Raji (cell line): Measurements from ENCODE around the gene TMEM109.

Experiments
- POLR2A ChIP-seq: IDR thresholded peaks from 2 replicates; pipeline ENCODE4 v1.6.1; 2011; ENCODE audit warnings: low read depth, low read length, control low read depth; ENCODE audit not compliant: insufficient read depth

The TMEM109 gene, protein sequence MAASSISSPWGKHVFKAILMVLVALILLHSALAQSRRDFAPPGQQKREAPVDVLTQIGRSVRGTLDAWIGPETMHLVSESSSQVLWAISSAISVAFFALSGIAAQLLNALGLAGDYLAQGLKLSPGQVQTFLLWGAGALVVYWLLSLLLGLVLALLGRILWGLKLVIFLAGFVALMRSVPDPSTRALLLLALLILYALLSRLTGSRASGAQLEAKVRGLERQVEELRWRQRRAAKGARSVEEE

DNA sequence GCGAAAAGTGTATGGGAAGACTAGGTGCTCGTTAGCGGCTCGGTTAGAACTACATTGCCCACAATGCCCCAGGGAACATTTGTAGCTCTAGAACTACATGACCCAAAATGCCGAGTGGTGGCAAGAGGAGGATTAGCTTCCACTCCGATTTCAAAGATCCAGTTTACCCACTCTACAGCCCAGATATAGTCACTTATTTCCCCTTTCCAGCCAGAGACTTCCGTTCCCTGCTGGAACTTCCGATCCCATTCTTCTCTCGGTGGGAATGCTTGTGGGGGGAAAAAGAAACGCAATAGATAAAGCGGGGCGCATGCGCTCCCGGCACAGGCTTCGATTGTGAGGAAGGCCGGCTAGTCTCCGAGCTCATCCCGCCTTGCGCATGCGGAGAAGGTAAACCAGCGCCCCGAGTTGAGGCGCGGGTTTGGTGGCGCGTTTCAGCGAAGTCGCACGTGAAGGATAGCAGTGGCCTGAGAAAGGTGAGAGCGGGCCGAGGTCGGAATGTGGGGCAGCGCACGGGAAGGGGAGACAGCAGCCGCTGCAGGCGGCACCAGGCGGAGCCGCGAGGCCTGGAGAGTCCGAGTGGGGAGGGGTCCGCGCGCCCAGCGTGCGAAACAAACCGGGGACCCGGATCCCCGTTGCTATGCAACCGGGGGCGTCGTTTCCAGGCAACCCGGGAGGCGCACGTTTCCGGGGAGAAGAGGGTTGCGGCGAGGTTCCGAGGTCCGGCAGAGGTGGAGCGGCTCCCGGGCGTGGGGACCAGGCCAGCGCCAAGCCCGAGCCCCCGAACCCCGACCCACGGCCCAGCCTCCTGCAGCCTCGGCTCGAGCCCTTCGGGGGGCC, at the start of gene TMEM109:
Gene TMEM109 (plus strand): TSS at position 366 of the 840 bp plus-strand sequence. CDS start 5,536 bp downstream, outside the sequence.
- peak; percentile 71 for TF ChIP-seq POLR2A

DNA sequence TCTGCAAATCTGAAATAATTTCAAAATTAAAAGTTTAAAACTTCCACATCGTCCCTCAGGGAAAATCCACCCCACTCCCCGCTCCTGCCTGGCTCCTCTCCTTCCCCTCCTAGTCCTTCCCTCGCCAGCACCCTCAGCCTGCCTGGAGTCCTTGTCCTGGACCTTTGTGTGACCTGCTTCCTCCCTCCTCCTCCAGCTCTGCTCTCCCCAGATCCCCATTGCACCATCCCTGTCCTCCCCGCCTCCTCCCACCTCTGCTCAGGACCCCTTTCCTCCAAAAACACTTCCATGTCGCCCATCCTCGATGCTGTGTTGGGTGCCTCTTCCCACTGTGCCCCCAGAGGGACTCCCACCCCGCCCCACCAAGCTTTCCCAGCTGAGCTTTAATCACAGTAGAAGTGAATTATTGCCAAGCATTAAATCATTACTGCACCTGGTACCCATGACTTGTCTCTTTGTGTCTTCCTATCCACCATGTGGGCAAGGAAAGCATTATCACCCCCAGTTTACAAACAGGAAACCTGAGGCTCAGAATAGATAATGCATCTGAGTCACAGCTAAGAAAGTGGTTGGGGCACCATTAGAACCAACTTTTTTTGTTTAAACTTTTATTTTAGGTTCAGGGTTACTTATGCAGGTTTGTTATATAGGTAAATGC, 49.0 kb upstream of the TMEM109 start:
- no peak for TF ChIP-seq POLR2A

DNA sequence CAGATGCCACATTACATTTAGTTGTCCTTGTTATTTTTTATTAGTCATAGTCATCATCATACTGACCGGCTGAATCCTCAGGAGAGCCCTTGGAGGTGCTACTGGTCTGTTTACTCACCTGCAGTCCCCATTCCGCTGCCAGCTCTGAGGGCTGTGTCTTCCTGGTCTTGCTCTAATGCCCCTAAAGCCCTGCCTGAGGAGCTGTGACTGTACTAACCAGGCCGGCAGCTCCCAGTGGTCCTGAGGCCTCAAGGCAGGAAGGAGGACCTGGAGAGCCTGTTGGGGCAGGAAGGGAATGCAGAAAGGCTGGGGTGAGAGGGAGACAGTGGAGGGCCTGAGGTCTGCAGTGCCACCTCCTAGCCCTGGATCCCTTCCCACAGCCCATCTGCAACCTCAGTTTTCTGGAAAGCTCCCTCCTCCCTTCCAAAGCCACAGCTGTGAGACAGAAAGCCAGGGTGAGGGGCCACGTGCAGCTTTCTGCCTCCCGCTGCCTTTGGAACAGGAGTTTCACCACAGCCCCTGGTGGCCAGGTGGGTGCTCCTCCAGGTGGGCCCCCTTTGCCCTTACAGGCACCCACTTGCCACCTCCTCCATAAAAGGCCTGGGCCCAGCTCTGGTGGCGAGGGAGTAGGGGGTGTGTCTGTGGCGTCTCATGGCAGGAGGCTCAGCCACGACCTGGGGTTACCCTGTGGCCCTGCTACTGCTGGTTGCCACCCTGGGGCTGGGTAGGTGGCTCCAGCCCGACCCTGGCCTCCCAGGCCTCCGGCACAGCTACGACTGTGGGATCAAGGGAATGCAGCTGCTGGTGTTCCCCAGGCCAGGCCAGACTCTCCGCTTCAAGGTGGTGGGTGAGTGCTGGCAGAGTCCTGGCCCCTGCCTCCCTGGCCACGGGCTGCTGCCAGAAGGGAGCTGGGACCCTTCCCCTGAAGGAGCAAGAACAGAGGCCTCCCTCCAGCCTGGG, 46.8 kb upstream of the TMEM109 start, which contains the start of gene ZP1:
Gene ZP1 (plus strand): TSS at position 632 of the 960 bp plus-strand sequence. CDS start 20 bp downstream, at position 652.
- no peak for TF ChIP-seq POLR2A

DNA sequence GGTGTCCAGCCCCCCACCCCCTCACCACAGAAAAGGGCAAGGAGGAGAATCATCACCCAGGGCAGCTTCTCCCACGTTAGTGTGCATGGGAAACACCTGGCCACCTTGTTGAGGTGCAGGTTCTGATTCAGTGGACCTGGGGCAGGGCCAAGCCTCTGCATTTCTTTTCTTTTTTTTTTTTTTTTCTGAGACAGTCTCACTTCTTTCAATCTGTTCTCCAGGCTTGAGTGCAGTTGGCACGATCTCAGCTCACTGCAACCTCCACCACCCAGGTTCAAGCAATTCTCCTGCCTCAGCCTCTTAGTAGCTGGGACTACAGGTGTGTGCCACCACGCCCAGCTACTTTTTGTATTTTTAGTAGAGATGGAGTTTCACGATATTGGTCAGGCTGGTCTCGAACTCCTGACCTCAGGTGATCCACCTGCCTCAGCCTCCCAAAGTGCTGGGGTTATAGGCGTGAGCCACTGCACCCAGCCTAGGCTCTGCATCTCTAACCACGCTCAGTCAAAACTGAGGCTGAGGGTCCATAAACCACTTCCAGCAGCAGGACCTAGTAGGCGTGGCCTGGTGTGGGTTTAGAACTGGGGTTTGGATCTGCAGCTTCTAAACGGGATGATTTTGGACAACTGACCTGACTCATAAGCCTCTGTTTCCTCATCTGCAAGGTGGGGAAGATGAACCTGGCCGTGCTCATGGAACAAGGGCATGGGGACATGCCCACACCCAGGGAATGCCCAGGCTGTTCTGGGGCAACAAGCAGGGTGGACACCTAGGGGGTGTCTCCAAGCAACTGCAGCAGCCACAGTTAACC, 45.9 kb upstream of the TMEM109 start:
- no peak for TF ChIP-seq POLR2A

DNA sequence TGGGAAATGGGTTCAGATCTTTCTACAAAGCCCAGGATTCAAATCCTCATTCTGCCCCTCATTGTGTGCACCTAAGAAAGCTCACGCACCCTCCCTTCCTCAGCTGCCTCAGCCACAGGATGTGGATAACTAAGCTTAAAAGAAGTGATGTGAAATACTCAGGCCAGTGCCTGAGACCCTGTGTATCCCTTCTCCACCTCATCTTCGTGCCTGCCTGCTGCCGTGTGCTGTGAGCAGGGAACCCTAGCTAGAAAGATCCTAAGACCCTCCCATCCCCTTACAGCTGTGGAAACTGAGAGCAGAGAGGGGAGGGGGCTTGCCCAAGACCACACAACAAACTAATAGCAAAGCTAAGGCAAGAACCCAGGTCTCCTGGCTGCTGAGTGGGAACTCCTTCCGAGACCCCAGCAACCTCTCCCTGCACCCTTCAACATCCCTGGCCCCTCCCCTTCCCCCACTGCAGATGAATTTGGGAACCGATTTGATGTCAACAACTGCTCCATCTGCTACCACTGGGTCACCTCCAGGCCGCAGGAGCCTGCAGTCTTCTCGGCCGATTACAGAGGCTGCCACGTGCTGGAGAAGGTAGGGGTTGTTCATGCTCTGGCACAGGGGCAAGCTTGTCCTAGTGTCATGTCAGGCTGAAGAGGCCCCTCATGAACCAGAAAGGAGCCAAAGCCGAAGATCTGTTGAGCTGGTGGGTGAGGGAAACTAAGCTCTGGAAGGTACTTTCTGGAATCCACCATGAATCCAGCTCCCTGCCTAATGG, 45.1 kb upstream of the TMEM109 start:
- no peak for TF ChIP-seq POLR2A

DNA sequence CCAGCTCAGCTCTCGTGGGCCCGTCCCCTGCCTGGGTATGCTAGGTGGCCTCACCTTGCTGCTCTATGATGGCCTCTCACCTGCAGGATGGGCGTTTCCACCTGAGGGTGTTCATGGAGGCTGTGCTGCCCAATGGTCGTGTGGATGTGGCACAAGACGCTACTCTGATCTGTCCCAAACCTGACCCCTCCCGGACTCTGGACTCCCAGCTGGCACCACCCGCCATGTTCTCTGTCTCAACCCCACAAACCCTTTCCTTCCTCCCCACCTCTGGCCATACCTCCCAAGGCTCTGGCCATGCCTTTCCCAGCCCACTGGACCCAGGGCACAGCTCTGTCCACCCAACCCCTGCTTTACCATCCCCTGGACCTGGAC, 44.5 kb upstream of the TMEM109 start:
- TF ChIP-seq POLR2A = no peak

DNA sequence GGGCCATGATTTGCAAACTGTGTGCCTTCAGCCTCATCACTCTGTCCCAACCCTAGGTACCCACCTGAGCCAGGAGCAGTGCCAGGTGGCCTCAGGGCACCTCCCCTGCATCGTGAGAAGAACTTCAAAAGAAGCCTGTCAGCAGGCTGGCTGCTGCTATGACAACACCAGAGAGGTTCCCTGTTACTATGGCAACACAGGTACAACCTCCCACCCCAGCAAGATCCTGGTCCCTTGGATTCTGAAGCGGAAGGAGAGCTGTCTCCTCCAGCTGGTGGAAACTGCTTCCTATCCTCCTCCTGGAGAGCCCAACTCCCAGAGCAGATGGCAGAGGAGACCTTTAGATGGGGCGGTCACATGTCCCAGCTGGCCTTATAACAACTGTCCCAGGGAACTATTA, 43.7 kb upstream of the TMEM109 start:
- TF ChIP-seq POLR2A = no peak

DNA sequence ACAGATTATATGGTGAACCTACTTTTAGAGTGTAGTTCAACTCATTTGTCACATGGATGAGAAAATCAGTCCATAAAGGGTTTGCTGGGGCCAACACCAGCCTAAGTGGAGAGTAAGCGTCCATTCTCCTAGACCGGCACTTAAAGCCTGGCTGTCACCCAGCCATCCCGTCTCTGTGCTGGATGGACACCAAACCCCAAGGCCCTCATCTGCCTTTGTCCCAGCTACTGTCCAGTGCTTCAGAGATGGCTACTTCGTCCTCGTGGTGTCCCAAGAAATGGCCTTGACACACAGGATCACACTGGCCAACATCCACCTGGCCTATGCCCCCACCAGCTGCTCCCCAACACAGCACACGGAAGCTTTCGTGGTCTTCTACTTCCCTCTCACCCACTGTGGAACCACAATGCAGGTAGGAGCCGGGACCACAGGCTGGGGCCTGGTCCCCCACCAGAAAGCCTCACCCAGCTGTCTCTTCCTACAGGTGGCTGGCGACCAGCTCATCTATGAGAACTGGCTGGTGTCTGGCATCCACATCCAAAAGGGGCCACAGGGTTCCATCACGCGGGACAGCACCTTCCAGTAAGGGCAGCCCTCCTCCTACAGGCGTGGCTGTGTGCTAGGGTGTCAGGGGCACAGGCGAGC, 43.1 kb upstream of the TMEM109 start:
- no peak for TF ChIP-seq POLR2A

DNA sequence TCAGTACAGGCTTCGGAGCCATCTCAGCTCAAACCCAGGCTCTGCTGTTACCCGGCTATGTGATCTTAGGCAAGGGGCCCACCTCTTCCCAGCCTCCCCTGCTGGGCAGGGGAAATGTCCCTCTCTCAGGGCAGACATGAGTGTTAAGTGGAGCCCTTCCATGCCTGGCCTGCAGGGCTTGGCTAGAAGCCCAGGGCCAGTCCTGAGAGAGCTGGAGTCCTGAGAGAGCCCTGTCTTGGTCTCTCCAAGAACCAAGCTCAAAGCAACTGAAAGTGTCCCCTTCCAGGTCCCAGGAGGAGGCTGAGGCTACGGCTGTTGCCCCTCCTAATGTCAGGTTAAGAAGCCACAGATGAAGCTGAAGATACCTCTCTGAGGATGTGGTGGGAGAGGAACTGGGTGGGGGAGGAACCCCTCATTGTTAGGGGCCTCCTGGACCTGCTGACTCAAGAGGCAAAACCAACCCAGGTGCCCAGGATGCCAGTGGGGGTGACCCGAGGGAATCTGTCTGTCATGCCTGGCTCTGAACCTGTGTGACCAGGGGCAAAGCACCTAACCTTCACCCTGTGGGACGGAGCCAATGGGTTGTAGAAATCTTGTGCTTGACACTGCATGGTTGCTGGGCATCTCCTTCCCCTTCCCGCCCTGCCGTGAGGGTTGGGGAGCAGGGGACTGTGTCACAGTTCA, 42.4 kb upstream of the TMEM109 start:
- TF ChIP-seq POLR2A = no peak

DNA sequence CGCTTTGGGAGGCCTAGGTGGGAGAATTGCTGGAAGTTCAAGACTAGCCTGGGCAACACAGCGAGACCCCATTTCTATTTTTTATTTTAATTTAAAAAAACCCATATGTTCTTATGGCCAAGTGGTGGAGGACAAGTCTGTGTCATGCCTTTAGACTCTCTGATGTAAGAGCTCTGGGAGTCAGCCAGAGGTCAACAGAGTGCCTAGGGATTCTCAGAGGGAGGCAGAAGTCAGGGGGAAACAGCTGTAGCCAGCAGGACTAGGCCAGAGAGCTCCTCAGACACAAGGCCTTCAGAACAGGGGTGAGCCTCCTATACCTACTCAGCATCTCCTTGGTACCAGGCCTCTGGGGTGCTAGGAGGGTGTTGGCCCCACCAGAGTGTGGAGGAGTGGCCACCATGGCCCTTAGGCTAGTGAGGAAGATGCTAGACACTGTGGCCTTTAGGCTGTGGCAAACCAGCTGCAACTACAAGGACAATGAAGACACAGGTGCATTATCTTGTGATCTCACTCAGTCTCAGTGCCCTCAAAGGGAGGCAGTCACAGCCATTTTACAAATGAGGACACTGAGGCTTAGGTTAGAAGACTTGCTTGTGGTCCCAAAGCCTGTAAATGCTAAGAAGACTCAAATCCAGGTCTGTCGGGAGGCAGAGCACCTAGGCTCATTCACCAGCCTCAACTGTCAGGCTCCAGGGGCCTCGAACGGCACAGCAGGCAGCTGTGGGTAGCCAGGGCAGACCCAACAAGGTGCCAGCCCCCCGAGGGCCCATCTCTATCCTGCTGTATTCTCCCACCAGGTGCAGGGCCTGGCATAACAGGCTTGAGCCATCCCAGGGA, 41.6 kb upstream of the TMEM109 start:
- TF ChIP-seq POLR2A = no peak

DNA sequence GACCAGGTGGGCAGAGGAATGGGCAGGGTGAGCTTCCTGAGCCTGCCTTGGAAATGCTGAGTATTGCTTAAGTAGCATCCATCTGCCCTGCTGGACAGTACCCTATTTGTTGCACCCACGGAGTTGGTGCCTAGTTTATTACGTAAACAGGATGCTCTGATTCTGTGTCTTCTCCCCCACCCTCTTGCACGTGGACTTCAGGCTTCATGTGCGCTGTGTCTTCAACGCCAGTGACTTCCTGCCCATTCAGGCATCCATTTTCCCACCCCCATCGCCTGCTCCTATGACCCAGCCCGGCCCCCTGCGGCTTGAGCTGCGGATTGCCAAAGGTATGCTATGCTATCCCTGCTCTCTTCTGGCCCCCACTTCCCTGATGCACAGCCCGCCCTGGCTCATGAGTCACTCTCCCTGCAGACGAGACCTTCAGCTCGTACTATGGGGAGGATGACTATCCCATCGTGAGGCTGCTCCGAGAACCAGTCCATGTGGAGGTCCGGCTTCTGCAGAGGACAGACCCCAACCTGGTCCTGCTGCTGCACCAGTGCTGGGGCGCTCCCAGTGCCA, 40.9 kb upstream of the TMEM109 start:
- no peak for TF ChIP-seq POLR2A
